GOT3 (cell line): ENCODE measurements around the gene ZDHHC19.
"Not testable (repeated sequence)": the region's sequence is repeated elsewhere in the genome, so short reads cannot be mapped to it uniquely, and the experiment has no call there.

Experiments used
- DNase-seq: peaks from one replicate; lab custom pipeline; 2025; ENCODE audit warnings: mixed read lengths; lab: John Stamatoyannopoulos, UW

Gene ZDHHC19

DNA sequence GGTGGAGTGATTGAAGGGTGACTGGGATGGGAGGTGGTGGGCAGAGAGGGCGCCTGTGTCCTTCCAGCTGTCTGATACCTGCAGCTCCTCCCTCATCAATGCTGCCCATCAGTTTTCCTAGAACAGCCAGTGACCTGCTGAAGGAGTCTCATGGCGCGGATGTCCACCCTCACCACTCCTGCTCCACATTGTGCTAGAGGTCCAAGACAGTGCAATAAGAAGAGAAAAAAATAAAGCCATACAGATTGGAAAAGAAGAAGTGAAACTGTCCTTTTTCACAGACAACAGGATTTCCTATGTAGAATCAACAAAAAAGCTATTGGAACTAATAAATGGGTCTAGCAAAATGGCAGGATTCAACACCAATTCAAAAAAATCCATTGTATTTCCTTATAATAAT is 7.4 kb downstream of the ZDHHC19 start:
- DNase-seq, result no peak

DNA sequence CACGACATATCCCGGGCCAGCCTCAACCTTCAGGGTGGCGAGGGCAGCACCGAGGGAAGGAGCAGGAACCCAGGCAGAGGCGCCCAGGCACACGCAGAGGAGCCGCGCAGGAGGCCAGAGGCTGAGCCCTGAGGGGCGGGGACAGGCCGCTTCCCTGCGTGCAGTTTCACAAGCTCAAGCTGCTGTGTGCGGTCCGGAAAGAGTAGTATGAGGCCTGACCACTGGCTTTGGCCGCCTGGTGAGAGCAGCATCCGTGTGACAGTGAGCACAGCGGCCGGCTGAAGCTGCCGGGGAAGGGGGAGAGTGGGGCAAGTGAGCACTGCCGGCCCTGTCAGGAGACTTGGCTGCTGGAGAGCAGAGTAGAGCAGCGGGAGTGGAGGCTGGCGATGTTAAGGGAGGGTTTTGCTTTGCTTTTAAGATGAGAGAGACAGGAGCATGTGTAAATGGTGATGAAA is 8.7 kb downstream of the ZDHHC19 start:
- DNase-seq, result no peak

DNA sequence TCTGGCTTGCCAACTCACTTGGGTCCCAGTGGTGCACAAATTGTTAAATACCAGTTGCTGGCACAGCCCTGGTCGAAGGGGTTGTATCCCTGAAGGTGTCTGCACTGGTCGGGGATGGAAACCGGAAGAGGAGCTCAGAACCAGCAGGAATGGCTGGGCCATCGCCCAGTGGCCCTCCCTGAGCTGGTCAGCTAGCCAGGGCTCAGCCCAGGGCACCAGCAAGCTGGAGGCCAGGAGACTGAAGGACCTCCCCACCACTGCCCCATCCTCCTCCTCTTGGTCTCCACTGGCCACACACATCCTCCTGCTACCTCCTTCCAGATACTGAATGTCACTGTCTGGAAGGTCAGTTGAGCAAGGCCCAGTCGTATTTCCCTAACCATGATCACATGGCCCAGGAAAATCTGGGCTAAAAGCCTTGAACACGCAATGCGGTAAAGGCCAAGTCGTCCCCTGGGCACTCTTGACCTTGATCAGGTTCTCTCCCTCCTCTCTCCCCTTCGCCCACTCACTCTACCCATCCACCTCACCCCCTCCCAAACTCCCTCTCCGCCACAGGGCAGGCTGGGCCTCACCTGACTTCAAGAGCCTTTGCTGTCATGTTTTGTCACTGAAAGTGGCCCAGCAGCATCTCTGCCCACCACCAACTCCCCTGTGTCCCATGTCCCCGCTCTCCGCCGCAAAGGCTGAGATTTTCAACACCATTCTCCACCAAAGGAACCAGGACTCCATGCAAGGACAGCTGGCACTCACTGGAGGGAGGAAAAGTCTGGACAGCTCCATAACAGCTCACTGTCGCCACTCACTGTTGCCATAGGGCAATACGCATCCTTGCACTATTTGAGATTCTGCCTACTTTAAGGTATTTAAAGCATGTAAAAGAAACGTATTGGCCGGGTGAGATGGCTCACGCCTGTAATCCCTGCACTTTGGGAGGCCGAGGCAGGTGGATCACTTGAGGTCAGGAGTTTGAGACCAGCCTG is 12.1 kb downstream of the ZDHHC19 start:
- no peak for DNase-seq

DNA sequence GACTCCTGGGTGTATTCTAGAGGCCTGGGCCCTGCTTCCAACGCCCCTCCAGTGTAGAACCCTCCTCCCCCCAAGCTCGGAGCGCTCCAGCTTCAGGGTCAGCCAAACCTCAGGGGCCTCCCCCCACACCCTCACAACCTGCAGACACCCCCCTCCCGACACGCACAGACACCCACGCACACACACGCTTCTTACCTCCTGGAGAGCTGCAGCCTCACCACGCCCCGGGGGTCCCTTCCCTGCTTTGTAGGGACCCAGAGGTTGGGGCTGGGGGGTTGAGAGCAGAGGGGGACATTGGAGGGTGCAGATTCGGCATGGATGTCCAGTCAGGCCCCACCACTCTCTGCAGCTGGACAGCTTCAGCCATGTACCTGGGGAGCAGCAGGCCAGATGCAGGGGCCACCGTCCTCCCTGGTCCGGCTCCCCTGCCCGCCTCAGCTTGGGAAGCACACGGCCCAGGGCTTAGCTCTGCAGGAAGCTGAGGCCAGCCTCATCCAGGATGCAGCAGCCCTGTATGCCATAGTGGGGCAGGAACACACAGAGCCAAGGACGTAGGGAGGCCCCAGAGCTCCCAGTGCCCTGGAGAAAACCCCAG is 13.0 kb downstream of the ZDHHC19 start:
- DNase-seq, result no peak

DNA sequence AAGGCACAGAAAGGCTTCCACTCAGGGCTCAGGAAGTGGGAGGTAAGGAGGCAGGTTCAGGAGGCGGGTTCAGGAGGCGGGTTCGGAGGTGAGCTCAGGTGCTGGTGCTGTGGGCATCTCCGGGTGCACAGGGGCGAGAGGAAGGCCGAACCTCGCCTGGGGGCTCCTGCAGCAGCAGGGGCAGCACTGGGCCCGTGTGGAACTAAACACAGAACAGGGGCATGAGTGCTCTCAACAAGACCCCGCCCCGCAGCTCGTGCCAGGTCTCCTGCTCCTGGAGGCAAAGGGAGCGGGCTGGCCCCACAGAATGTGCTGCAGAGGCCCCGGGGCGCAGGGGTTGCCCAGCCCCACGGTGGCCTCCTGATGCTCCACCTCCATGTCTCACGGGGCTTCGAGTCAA is 13.7 kb downstream of the ZDHHC19 start:
- no peak for DNase-seq

DNA sequence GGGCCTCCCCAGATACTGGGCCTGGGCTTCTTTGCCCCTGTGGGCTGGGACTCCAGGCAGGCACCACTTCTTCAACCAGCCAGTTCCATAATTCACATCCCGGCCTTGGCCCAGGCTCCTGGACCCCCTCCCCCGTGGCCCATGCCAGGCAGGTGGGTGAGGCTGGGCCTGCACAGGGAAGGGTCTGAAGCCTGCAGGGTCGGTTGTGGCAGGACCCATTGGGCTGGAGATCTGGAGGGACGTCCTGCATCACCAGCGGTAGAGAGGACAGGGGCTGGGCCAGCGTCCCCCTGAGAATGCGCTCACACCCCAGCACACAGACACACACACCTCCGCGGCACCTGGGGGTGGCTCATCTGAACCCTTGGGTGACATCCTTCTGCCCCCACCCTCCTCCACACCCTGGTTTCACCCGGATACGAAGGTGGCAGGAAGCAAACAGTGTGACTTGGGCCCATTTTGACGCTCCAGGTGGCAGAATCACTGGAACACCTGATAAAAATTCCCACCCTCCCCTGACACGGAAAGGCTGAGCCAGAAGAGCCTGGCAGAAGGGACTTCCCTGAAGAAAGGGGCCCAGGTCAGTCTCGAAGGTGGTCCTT is 15.4 kb downstream of the ZDHHC19 start:
- no peak for DNase-seq

DNA sequence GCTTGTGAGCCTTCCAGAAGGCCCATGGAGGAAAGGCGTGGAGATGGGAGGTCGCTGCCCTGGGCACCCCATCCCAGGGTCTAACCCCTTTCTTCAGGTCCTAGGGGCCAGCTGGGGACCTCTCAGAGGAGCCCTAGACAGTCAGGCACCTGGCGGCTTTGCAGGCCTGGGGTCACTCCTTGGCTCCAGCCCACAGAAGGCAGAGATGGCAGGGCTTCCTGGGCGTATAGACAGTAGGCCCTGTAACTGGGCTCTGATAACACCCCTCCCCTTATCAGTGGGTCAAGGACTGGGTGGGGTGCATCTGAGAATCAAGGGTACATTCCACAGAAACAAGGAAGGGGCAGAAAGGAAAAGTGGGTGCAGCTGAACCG is 16.7 kb downstream of the ZDHHC19 start:
- DNase-seq, result no peak

DNA sequence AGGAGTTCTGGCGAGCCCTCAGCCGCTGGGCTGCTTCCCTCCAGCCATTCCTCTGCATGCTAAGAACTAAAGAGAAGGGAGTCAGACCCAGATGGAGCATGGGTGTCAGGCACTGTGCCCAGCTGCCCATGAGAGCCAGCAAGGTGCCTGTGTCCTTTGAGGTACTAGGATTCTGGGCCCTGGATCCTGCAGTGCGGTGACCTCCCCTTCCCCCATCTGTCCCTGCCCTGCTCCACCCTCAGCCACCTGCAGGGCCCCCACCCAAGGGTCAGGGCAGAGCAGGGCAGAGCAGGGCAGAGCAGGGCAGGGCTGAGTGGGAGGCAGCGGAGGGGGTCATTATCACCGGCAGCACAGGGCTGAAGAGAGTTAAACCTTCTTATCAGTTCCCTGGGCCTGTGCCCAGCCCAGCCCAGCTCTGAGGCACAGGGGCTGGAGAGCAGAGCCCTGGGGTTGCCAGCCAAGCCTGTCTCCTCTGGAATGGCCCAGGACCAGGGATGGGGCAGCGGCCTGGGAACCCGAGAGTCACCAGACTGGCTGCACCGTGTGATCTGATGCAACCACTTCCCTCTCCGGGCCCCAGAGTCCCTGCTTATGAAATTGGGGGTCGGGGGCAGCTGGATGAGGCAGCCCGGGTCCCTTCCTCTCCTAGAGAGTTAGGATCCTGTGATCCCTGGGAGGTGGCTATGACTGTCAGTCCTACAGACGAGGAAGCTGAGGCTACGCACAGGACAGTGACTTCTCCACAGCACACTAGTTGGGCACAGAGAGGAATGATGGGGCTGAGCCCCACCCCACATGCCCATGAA is 17.3 kb downstream of the ZDHHC19 start:
- DNase-seq, result no peak

DNA sequence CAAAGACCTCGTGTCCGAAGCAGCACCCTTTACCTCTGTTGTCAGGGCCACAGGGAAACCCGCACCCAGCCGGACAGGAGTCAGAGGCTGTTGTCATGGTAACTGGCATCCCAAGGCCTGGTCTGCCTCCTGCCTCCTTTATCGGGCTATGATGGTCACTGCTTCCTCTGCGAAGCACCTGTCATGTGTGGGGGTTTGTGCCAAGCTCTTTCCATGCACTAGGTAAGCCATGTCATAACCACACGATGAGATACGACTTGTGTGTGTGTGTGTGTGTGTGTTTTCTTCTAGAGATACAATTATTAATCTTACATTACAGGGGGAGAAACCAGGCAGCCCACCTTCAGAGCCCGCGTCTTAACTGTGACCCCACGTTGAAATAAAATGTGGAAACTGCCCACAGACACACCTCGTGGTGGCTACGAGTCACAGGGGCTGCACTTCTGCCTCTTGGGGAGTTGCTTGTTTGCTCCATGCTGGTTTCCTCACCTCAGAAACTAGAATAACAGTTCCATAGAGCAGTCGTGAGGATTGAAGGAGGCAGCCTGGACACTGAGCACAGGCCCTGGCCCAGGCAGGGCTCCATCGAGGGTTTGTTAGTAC is 18.0 kb downstream of the ZDHHC19 start:
- no peak for DNase-seq

DNA sequence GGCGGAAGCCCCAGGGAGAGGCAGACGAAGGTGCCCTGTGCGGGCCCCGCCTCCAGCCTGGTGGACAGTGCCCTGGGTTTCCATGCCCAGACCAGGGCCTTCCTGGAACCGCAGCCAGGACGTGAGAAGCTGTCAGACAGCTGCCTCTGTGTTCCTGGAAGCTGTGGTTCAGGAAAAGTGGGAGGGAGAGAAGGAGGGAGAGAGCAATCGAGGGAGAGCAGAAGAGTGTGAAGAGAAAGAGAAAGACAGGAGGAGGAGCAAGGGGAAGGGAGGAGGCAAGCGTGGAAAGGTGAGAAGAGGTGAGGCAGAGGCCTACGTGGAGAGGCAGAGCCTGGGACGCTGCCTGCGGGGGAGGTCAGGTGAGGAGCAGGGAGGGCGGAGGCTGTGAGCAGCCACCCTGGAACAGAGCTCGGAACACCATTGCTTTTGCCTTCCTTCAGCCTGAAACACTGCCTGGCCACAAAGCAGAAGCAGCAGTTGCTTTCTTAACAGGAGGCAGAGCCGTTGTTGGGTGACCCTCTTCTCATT is 18.6 kb downstream of the ZDHHC19 start:
- no peak for DNase-seq

DNA sequence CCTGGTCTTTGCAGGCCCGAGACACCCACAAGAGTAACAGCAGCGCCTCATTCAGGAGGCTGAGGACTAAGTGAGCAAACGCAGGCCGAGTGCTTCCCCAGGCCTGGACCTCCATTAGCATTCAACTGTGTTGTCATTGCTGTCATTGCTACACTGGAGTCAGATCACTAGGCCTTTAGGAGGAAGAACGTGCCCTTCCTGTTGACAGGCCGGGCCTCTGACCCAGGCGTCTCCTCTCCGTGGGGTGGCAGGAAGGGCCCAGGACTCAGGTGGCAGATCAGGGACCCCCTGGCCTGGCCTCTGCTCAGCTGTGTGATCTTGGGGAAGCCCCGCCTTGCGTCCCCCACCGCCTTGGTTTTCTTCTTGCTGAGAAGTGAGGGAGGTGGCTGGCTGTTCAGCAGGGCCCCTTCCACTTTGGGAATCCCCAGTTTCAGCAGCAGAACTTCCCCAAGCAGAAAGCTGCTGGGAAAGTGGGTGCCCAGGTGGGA is 19.1 kb downstream of the ZDHHC19 start:
- DNase-seq, result no peak

DNA sequence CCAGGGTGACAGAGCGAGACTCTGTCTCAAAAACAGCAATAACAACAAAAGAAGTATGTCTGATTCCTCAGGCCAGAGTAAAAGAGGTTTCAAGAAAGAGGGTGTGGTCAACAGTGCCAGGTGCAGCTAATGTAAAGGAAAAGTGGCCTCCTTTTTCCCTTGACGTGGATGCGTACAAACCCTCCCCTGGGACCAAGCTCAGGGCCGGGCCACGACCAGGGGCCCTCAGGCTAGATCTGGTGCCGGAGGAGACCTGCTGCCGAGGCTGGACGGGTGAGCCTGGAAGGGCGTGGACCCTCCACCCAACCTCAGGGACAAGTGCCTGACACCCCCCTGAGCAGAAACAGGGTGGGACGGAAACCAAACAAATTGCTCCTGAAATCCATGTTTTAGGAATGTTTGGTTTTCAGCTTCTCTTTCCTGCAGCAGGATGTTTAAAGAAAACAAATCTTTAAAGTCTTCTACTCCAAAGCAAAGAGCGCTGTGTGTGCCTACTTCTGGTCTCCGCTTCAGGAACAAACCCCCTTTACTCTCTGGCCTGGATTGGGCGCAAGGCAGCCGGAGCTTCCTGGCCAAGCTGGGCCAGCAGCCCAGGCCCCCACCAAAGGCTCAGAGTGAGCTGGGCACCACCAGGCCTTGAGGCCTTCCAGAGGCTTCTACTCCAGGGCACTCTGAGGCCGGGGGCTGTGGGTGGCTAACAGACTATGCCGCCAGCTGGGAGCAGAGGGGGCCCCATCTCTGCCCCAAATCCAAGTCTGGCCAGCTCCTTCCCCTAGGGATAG is 21.4 kb downstream of the ZDHHC19 start:
- DNase-seq, result no peak

DNA sequence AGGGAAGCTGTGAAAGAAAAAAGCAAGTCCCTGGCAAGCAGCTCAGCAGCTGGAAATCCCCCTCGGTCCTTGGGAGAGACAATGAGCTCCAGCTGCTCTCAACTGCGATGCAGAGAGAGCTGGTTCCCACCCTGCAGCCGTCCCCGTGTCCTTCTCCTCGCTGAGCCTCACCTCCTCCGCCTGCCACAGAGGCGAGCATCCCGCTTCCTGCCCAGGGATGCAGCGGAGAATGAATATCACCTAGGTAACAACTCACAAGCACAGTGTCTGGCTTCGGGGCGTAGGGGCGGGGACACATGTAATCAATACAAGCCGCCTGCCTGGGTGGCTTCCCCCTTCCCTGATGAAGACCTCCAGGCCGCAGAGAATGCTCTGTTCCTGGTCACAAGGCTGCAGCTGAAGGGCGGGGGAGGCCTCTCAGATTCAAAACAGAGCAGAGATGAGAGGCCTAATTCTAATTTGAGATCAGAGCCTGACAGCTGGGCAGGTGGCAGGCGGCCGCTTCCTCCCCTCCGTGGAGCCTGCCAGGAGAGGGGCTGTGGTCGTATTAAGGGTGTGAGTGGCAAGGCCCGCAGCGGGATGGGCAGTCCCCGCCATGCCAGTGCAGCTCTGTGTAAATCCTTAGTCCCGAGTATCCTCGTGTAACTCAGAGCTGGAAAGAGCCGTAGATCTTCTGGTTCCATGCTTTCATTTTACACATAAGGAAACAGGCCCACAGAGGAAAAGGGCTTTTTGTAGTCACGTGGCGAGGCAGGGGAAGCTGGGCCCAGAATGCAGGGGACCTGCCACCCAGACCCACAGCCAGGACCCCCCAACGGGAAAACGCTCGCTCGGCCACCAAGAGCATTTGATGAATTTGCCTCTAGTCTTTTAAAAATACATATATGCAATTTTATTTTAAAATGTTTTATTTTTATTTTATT is 24.3 kb downstream of the ZDHHC19 start:
- no peak for DNase-seq

DNA sequence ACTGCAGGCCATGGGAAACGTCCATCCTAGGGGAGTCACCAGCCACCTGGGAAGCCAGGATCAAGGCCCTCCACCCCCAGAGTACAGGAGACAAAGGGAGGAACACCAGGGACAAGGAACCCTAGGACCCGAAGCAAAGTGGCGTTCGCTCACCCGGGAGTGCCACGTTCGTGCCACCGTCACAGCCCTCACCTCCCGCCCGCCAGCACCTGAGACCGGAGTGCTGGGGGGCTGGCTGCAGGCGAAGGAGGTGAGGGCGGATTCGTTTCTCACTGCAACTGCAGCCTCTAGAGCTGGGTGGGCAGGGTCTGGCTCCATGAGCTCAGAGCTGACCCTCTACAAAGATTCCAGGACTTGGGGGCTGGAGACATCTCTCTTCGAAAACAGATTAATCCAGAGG is 26.3 kb downstream of the ZDHHC19 start:
- no peak for DNase-seq

DNA sequence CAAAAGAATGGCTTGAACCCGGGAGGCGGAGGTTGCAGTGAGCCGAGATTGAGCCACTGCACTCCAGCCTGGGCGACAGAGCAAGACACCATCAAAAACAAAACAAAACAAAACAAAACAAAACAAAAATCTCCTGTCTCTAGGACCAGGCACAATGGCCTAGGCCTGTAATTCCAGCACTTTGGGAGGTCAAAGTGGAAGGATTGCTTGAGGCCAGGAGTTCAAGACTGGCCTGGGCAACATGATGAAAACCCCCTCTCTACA is 27.1 kb downstream of the ZDHHC19 start:
- not testable (repeated sequence) for DNase-seq

DNA sequence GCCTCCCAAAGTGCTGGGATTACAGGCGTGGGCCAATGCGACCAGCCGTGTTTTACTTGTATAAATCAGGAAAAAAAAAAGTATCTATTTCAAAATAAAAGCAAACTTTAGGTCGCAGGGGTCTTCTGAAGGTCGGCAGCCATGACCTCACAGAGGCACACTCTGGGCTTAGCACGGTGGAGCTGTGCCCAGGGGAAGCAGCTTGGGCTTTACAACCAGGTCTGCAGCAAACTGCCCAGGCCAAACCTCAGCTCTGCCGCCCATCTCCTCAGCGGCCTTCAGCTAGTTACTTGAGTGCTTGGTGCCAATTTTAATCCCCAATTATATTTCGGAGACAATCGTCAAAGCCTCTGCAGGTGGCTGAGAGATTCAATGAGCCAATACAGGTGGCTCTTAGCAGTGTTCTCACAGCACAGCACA is 30.1 kb downstream of the ZDHHC19 start:
- no peak for DNase-seq

DNA sequence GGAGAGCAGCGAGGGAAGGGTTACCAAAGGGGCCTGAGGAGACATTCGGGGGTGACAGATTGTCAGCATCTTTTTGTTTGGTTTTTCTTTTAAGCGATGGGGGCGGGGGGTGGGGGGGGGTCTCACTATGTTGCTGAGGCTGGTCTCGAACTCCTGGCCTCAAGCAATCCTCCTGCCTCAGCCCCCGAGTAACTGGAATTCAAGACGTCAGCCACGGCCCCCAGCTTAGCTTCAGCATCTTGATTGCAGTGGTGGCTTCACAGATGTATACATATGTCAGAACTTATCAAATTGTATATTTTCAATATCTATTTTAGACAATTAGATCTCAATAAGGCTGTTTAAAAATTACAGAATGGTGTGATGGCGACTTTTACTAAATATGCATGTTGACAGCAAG is 30.9 kb downstream of the ZDHHC19 start:
- no peak for DNase-seq

DNA sequence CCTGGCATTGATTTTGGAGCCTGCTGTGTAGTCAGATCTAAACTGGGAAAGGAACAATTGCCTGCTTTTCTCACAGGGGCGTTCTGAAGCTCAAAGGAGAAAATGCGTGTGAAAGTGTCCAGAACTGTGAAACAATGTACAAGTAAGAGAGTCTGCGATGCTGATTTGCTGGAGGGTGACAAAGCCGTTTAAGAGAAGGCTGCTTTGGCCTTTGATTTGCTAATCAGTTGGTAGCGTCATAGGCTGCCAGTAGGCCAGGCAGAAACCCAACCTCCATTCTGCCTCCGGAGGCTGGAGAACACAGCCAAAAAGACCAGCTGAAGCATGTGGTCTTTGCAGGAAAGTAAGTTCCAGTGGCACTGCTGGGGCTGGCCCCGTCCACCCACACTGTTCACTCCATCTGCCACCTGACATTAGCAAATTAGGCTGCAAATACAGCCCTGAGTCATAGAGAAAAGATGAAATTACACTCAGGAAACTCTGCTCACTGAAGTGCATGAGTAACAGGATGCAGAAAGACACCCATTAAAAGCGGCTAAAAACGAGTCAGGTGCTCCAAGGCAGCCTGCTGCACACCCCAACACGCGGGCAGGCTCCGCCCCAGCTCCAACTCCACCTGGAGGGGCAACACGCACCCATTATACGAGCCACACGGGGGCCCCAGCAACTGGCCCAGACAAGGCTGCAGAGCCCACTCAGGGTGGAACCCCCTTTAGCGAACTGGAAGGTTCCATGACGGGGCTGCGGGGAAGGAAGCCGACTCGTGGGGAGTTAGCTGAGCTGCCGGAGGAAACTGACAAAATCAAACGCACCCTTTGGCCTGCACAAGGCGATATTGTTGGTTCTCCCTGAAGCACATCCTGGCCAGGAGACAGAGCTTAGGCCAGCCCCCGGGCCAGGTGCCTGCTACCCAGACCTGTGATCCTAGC is 31.6 kb downstream of the ZDHHC19 start:
- peak; percentile 49 for DNase-seq

DNA sequence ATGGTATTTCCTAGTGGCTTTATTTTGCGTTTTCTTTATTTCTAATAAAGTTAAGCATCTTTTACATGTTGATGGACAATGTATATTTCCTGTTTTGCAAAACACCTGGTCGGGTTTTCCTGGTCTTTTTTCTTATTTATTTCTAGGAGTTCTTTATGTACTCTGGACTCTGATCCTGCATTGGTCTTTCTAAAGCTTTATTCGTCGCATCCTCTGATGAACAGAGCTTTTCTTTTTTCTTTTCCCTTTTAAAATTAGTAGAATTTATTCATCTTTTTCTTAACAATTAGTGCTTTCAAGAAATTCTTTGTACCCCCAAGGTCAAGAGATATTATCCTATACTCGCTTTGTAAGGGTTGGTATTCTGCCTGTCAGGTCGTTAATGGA is 32.2 kb downstream of the ZDHHC19 start:
- DNase-seq, result no peak
